Astrocyte (in vitro differentiated cells and primary cell): ENCODE measurements around the gene AMIGO3.

ENCODE experiments used
- CTCF ChIP-seq: IDR thresholded peaks from 2 replicates; pipeline ENCODE4 v1.5.1; 2011; ENCODE audit warnings: low read depth, mild to moderate bottlenecking, inconsistent platforms, low read length, moderate library complexity; ENCODE audit not compliant: insufficient read depth
- EZH2 ChIP-seq: IDR thresholded peaks from 2 replicates; pipeline ENCODE4 v1.6.1; 2012; ENCODE audit warnings: mild to moderate bottlenecking, low read length, inconsistent platforms; ENCODE audit not compliant: insufficient read depth

- TF ChIP-seq CTCF (no peak), EZH2 (no peak)
These were observed 14.0 kb downstream of the AMIGO3 start for GRCh38 chr3:49705390-49705960.
